GM12872 (cell line): Measurements from ENCODE around the gene ANKRD33B.

Experiments used
- CTCF ChIP-seq: IDR thresholded peaks from 3 replicates; pipeline ENCODE4 v1.5.1; 2011; ENCODE audit warnings: low read depth, mild to moderate bottlenecking, low read length, moderate library complexity; ENCODE audit not compliant: insufficient read depth

The ANKRD33B gene

GRCh38 chr5:10596310-10596703 is 32.4 kb downstream of the ANKRD33B start:
- no peak for TF ChIP-seq CTCF

GRCh38 chr5:10596886-10597451 is 33.1 kb downstream of the ANKRD33B start:
- no peak for TF ChIP-seq CTCF

- no peak for TF ChIP-seq CTCF
These were observed 35.2 kb downstream of the ANKRD33B start for GRCh38 chr5:10599113-10599512.

GRCh38 chr5:10599862-10600284 is 36.0 kb downstream of the ANKRD33B start:
- no peak for TF ChIP-seq CTCF

GRCh38 chr5:10600626-10601245 is 36.9 kb downstream of the ANKRD33B start:
- no peak for TF ChIP-seq CTCF

GRCh38 chr5:10601246-10602030 is 37.6 kb downstream of the ANKRD33B start:
- TF ChIP-seq CTCF, result no peak

GRCh38 chr5:10602031-10602806 is 38.3 kb downstream of the ANKRD33B start:
- no peak for TF ChIP-seq CTCF
